Measurements from ENCODE around the gene TMEM69.

GRCh38 chr1:45643978-45644377 is 44.0 kb upstream of the TMEM69 start:
- TF ChIP-seq CTCF (conservative IDR thresholded peaks at IDR 0.05) (peak; percentile 53; the same call in 1 of the 2 replicates), EZH2 (IDR thresholded peaks at IDR 0.05; ENCODE audit: low read depth) (no peak)
